ENCODE results near the gene CCDC190. TPM values are rescaled to one million over a fixed set of nuclear protein-coding genes. Genes with fewer than 3 reads are reported as not detected.
"Not testable (repeated sequence)": the region's sequence is repeated elsewhere in the genome, so short reads cannot be mapped to it uniquely, and the experiment has no call there.

The CCDC190 gene
- total RNA-seq (2014; rRNA removed; shearing (Covaris generic)), result 0.12 and 0.29 TPM in 2 replicates

GRCh38 chr1:162861101-162861500 lies at the start of gene CCDC190:
TSS of gene CCDC190 (minus strand) at chr1:162861175. CDS start at chr1:162859646, 1,529 bp downstream.
- peak; percentile 49 for DNase-seq (ENCODE audit: low read depth)

GRCh38 chr1:162910161-162910560 lies 49.2 kb upstream of the CCDC190 start:
- DNase-seq (ENCODE audit: low read depth), result no peak

- DNase-seq (ENCODE audit: low read depth), result peak; percentile 73
Observed at GRCh38 chr1:162908780-162909179, 47.8 kb upstream of the CCDC190 start.

GRCh38 chr1:162908236-162908635 lies 47.3 kb upstream of the CCDC190 start:
- no peak for DNase-seq (ENCODE audit: low read depth)

- no peak for DNase-seq (ENCODE audit: low read depth)
Observed at GRCh38 chr1:162906485-162906884, 45.5 kb upstream of the CCDC190 start.

GRCh38 chr1:162905174-162906158 lies 44.5 kb upstream of the CCDC190 start:
- peak; percentile 65 for DNase-seq (ENCODE audit: low read depth)

- peak; percentile 30 for DNase-seq (ENCODE audit: low read depth)
Observed at GRCh38 chr1:162904579-162904978, 43.6 kb upstream of the CCDC190 start.

GRCh38 chr1:162904023-162904422 lies 43.0 kb upstream of the CCDC190 start:
- DNase-seq (ENCODE audit: low read depth), result no peak

- DNase-seq (ENCODE audit: low read depth), result no peak
Observed at GRCh38 chr1:162903246-162903645, 42.3 kb upstream of the CCDC190 start.

GRCh38 chr1:162902416-162902815 lies 41.4 kb upstream of the CCDC190 start:
- no peak for DNase-seq (ENCODE audit: low read depth)

GRCh38 chr1:162901243-162901642 lies 40.3 kb upstream of the CCDC190 start:
- no peak for DNase-seq (ENCODE audit: low read depth)

GRCh38 chr1:162899422-162900146 lies 38.6 kb upstream of the CCDC190 start:
- DNase-seq (ENCODE audit: low read depth), result peak; percentile 93

GRCh38 chr1:162893612-162893908 lies 32.6 kb upstream of the CCDC190 start:
- DNase-seq (ENCODE audit: low read depth), result no peak

GRCh38 chr1:162892906-162893611 lies 32.1 kb upstream of the CCDC190 start:
- DNase-seq (ENCODE audit: low read depth), result peak; percentile 27

GRCh38 chr1:162889989-162890388 lies 29.0 kb upstream of the CCDC190 start:
- DNase-seq (ENCODE audit: low read depth), result no peak

GRCh38 chr1:162886705-162887104 lies 25.7 kb upstream of the CCDC190 start:
- DNase-seq (ENCODE audit: low read depth), result no peak

GRCh38 chr1:162885265-162885664 lies 24.3 kb upstream of the CCDC190 start:
- no peak for DNase-seq (ENCODE audit: low read depth)

- DNase-seq (ENCODE audit: low read depth), result no peak
Observed at GRCh38 chr1:162884831-162885230, 23.9 kb upstream of the CCDC190 start.

- peak; percentile 54 for DNase-seq (ENCODE audit: low read depth)
Observed at GRCh38 chr1:162882248-162882674, 21.3 kb upstream of the CCDC190 start.

GRCh38 chr1:162881590-162881989 lies 20.6 kb upstream of the CCDC190 start:
- DNase-seq (ENCODE audit: low read depth), result no peak

GRCh38 chr1:162880617-162881016 lies 19.6 kb upstream of the CCDC190 start:
- not testable (repeated sequence) for DNase-seq (ENCODE audit: low read depth)

- peak; percentile 67 for DNase-seq (ENCODE audit: low read depth)
Observed at GRCh38 chr1:162878000-162878596, 17.1 kb upstream of the CCDC190 start.
